HL-60/S4 (cell line): ENCODE measurements around the gene TCTN3.
"Not testable (repeated sequence)": the region's sequence is repeated elsewhere in the genome, so short reads cannot be mapped to it uniquely, and the experiment has no call there.

ENCODE experiments used
- in situ Hi-C: fragments of 300-500 bp; cut with MboI; formaldehyde crosslinking; loops from 2 replicates; pipeline ENCODE4 v1.14.3; 2022; ENCODE audit warnings: low sequenced_read_pairs

TCTN3 gene

DNA sequence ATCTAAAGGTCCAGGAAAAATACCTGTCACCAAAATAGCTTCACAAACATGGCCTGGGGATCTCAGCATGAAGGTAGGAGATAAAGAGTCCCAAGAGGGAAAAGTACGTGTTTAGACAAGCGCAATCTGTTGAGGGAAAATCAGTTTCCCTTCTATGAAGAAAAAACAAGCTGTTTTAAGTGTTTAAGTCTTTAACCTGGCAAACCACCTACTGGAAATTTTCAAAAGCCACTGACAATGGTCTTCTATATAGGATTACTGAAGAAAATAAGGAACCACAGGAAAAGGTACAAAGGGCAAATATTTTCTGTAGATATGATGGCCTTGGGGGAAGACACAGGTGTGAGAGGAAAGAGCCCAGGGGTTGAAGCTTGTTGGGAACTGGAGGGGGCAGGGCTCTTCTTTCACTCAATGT lies 58.4 kb downstream of the TCTN3 start:
- in situ Hi-C loops = no loop called here

DNA sequence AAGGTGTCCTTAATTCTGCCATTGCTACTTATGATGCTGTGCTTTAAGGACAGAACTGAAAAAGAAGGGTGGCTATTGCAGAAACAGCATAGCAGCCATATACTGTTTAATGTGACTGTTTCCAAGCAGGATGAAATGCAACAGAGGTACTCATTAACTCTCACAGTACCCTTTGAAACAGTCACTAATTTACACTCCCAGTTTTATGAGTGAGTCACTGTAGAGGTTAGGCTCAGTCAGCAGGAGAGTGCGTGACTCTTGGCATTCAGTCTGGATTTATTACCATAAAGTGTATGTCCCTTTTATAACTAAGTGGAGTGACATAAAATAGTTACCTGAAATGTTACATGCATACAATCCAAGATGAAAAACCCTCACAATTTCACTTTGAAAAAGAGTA lies 64.9 kb downstream of the TCTN3 start:
- in situ Hi-C loops = no loop called here

DNA sequence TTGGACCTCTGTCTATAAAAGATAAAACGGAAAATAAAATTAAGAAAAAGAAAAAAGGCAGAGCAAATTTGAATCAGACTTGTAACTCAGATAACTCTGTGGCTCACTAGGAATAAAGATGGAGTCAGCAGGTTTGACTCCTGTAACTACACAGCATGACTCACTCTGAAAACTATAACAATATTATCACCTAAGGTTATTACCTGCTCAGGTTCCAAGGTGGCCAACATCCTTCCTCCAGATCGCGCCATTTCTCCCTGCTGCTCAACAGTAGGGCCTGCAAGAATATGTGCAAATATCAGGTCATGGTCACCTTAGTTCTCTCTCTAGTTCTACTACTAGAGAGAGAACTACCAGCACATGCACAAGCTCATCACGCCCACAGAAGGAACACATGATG lies 67.2 kb downstream of the TCTN3 start:
- in situ Hi-C loops = no loop called here

DNA sequence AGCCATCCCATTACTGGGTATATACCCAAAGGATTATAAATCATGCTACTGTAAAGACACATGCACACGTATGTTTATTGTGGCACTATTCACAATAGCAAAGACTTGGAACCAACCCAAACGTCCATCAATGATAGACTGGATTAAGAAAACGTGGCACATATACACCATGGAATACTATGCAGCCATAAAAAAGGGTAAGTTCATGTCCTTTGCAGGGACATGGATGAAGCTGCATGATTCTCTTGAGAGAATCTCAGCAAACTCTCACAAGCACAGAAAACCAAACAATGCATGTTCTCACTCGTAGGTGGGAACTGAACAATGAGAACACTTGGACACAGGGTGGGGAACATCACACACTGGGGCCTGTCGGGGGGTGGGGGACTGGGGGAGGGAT lies 73.3 kb downstream of the TCTN3 start:
- in situ Hi-C loops = not testable (repeated sequence)

DNA sequence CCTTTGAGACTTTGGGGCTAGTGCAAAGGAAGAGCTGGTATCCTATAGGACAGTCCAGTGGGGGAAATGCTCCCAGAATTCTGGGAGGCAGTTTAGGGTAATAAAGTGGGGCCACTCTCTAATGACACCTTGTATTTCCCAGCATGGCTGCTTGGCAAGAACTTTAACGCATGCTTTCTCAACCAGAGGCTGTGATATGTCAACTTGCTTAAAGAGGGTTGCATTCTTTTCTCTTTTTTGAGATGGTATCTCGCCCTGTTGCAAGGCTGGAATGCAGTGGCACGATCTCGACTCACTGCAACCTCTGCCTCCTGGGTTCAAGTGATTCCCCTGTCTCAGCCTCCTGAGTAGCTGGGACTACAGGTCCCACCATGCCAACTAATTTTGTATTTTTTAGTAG lies 75.6 kb downstream of the TCTN3 start:
- in situ Hi-C loops = no loop called here

DNA sequence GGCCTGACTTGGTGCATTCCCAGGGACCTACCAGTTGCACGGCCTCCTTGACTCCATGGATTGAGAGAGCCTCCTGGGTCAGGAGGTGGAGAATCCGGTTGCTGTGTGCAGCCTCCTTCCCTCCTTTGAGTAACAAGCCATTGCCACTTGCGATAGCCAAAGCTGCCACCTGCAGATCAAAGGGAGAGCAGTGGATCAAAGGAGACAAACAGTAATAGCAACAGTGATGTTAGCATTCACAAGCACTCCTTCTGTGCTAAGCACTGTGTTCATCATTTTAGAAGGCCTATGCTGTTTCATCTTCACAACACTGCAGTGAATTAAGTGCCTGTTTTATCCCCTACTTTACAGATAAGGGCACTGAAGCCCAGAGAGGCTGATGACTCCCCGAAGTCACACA lies 77.3 kb downstream of the TCTN3 start:
- in situ Hi-C loops = no loop called here
